GM23248 (cell line): ENCODE measurements around the gene METTL5. TPM values are rescaled to one million over a fixed set of nuclear protein-coding genes. Genes with fewer than 3 reads are reported as not detected.
A peak's percentile ranks its signal among the peaks of the same experiment; 100 is the strongest.

ENCODE experiments used
- DNase-seq: peaks from one replicate; pipeline ENCODE4 v3.0.0-alpha.2; 2015
- H2AFZ ChIP-seq: fragments of 200-600 bp; sonication (generic); 2 replicates; pipeline ENCODE4 v1.6.1; 2016; ENCODE audit warnings: antibody characterized with exemption
- H3F3A ChIP-seq: fragments of 200-600 bp; sonication (generic); 2 replicates; pipeline ENCODE4 v1.6.1; 2016; ENCODE audit warnings: mild to moderate bottlenecking, antibody characterized with exemption, mixed run types; ENCODE audit not compliant: insufficient read depth
- H3K27ac ChIP-seq: fragments of 200-600 bp; sonication (generic); 2 replicates; pipeline ENCODE4 v1.5.1; 2016; ENCODE audit warnings: mild to moderate bottlenecking
- H3K27me3 ChIP-seq: fragments of 200-600 bp; sonication (generic); replicated peaks from 2 replicates; pipeline ENCODE4 v1.6.1; 2016; ENCODE audit warnings: mild to moderate bottlenecking; ENCODE audit not compliant: insufficient read depth
- H3K36me3 ChIP-seq: fragments of 200-600 bp; sonication (generic); 2 replicates; pipeline ENCODE4 v1.6.1; 2016; ENCODE audit warnings: low read depth, mild to moderate bottlenecking
- H3K4me1 ChIP-seq: fragments of 200-600 bp; sonication (generic); 2 replicates; pipeline ENCODE4 v1.6.1; 2016; ENCODE audit warnings: mild to moderate bottlenecking; ENCODE audit not compliant: insufficient read depth
- H3K4me2 ChIP-seq: fragments of 200-600 bp; sonication (generic); one replicate; pipeline ENCODE4 v1.6.1; 2016; ENCODE audit warnings: mild to moderate bottlenecking; ENCODE audit not compliant: unreplicated experiment
- H3K4me3 ChIP-seq: fragments of 200-600 bp; sonication (generic); 2 replicates; pipeline ENCODE4 v1.5.1; 2016; ENCODE audit warnings: mild to moderate bottlenecking
- H3K79me2 ChIP-seq: fragments of 200-600 bp; sonication (generic); 2 replicates; pipeline ENCODE4 v1.6.1; 2016; ENCODE audit warnings: mild to moderate bottlenecking; ENCODE audit not compliant: insufficient read depth
- H3K9ac ChIP-seq: fragments of 200-600 bp; sonication (generic); 2 replicates; pipeline ENCODE4 v1.6.1; 2016; ENCODE audit warnings: mild to moderate bottlenecking
- H3K9me2 ChIP-seq: fragments of 200-600 bp; sonication (generic); 2 replicates; pipeline ENCODE4 v1.6.1; 2016; ENCODE audit warnings: mixed run types, mild to moderate bottlenecking, moderate library complexity; ENCODE audit not compliant: insufficient read depth
- H3K9me3 ChIP-seq: fragments of 200-600 bp; sonication (generic); one replicate; pipeline ENCODE4 v1.6.1; 2017; ENCODE audit warnings: low read depth
- H4K20me1 ChIP-seq: fragments of 200-600 bp; sonication (generic); 2 replicates; pipeline ENCODE4 v1.6.0; 2016; ENCODE audit not compliant: insufficient read depth
- EZH2 ChIP-seq: fragments of 200-600 bp; sonication (generic); IDR thresholded peaks from 2 replicates; pipeline ENCODE4 v1.6.1; 2018; ENCODE audit warnings: antibody characterized with exemption, mild to moderate bottlenecking; ENCODE audit not compliant: insufficient read depth, poor library complexity, severe bottlenecking
- EZH2phosphoT487 ChIP-seq: fragments of 200-600 bp; sonication (generic); IDR thresholded peaks from 2 replicates; pipeline ENCODE4 v1.6.1; 2018; ENCODE audit warnings: antibody characterized with exemption, moderate library complexity, mild to moderate bottlenecking, low read depth; ENCODE audit not compliant: insufficient read depth
- WGBS, 2 experiments: methylation state at CpG; one replicate each; pipeline ENCODE4 v1.1.6; 2015 to 2017; ENCODE audit warnings: low lambda C conversion rate in 2 of 2, low coverage in 1 of 2; ENCODE audit errors: missing lambda C conversion rate in 2 of 2; 5-methylcytosine and 5-hydroxymethylcytosine counted together
- in situ Hi-C: fragments of 300-500 bp; cut with MboI; formaldehyde crosslinking; loops from 2 replicates; pipeline ENCODE4 v1.15.0; 2020
- polyA plus RNA-seq: library from polyadenylated mRNA; unstranded; fragments of >200 nt; fragmentation: Nextera tagmentation; extraction: Ambion mirVana; gene quantifications from 2 replicates; pipeline ENCODE4 v1.2.1, GENCODE V29; 2016
- total RNA-seq: library from RNA; depleted of rRNA; stranded (reverse); fragments of >200 nt; shearing (Covaris generic); gene quantifications from 2 replicates; pipeline ENCODE4 v1.2.3, GENCODE V29; 2014

The METTL5 gene
- total and polyA plus RNA-seq, 2 experiments from 2014 or later: 29.2 to 83.2 TPM

DNA sequence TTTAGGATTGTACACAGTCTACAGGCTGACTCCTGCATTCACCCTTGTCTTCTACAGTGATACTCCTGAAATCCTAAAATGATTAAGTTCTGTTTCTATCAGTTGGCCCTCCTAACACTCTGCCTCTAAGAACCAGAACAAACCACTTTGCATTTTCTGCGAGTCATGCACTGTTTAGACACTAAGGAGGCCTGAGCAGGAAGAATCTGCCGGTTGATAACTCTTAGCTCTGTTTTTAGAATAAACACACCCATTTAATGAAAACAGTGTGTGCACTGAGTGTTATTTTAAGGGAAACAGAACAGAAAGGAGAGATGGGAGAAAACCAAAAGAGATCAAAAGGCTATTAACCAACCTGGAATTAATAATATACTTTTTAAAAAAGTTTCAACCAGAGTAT is 48.9 kb downstream of the METTL5 start:
- Histone ChIP-seq H3K4me1 (peaks cover 5% of the 10 kb centered on the region; the same call in 1 of the 2 replicates), H3K79me2 (no peaks in the 10 kb centered on the region), H3K36me3 (no peaks in the 10 kb centered on the region), H3K9me2 (no peaks in the 10 kb centered on the region), H3F3A (no peaks in the 10 kb centered on the region), H3K4me2 (no peak overlapping the region), H3K9ac (no peak overlapping the region; the same call in 1 of the 2 replicates), H3K4me3 (no peak overlapping the region), H3K27ac (no peak overlapping the region), H2AFZ (peak overlapping the region; percentile 67), H3K9me3 (no peaks in the 10 kb centered on the region), H3K27me3 (no peaks in the 10 kb centered on the region), H4K20me1 (no peaks in the 10 kb centered on the region)
- in situ Hi-C loops: no loop called here
- WGBS, 2 experiments: 5 to 8% methylated on average over 2 of the region's 2 CpGs
- peak; percentile 25 for DNase-seq
- no peak for TF ChIP-seq EZH2
- no peak for TF ChIP-seq EZH2phosphoT487

DNA sequence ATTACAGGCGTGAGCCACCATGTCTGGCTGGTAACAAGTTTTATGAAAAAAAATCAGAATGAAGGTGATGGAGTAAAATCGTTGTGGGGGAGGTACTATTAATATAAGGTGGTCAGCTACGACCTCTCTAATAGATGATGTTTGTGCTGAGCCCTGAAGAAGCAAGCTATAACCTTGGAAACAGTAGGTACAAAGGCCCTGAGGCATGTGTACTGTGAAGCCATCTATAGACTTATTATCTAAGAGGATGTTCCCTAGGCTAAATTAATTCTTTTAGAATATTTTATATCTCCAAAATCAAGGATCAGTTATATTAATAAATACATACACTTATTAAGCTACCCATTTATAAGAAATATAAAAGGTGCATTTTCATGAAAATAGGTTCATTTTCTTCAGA is 49.4 kb downstream of the METTL5 start:
- H4K20me1 ChIP-seq: no peaks in the 10 kb centered on the region
- H3K4me2 ChIP-seq: no peak overlapping the region
- H3F3A ChIP-seq: no peaks in the 10 kb centered on the region
- peak overlapping the region; percentile 67 for H2AFZ ChIP-seq
- 68 to 76% methylated on average over 3 of the region's 3 CpGs for WGBS, 2 experiments
- H3K27ac ChIP-seq: no peak overlapping the region
- H3K27me3 ChIP-seq: no peaks in the 10 kb centered on the region
- in situ Hi-C loops: no loop called here
- H3K9ac ChIP-seq: no peak overlapping the region; the same call in 1 of the 2 replicates
- no peaks in the 10 kb centered on the region for H3K79me2 ChIP-seq
- DNase-seq: no peak
- no peaks in the 10 kb centered on the region for H3K36me3 ChIP-seq
- no peak overlapping the region for H3K4me3 ChIP-seq
- no peaks in the 10 kb centered on the region for H3K9me3 ChIP-seq
- H3K9me2 ChIP-seq: no peaks in the 10 kb centered on the region
- H3K4me1 ChIP-seq: peaks cover 5% of the 10 kb centered on the region; the same call in 1 of the 2 replicates
- TF ChIP-seq EZH2 (no peak), EZH2phosphoT487 (no peak)

DNA sequence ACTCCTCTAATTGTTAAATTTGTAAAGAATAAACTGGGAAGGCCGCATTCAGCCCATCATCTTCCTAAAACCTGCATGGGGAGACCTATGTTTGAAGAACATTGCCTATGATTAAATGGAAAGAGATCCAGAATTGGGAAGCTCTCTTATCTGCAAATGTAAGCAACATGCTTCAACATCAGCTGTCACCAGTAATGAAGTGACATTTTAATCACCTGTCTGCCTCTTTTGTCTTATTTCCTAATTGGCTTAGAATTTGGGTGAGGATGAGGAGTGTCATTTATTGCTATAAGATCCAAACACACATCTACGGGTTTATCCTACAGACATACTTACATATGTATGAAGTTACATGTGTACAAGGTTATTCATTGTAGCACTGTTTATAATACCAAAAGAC is 52.1 kb downstream of the METTL5 start:
- no peaks in the 10 kb centered on the region for H3K9me3 ChIP-seq
- H3F3A ChIP-seq: no peaks in the 10 kb centered on the region
- DNase-seq: no peak
- H3K79me2 ChIP-seq: no peaks in the 10 kb centered on the region
- no peak overlapping the region for H3K9ac ChIP-seq
- no peaks in the 10 kb centered on the region for H3K36me3 ChIP-seq
- in situ Hi-C loops: no loop called here
- H3K27me3 ChIP-seq: peaks cover 21% of the 10 kb centered on the region
- no peaks in the 10 kb centered on the region for H4K20me1 ChIP-seq
- H2AFZ ChIP-seq: no peak overlapping the region
- no peak overlapping the region for H3K4me2 ChIP-seq
- no peaks in the 10 kb centered on the region for H3K9me2 ChIP-seq
- peaks cover 5% of the 10 kb centered on the region; the same call in 1 of the 2 replicates for H3K4me1 ChIP-seq
- H3K27ac ChIP-seq: no peak overlapping the region
- 68 to 71% methylated on average over 2 of the region's 2 CpGs for WGBS, 2 experiments
- no peak overlapping the region for H3K4me3 ChIP-seq
- no peak for TF ChIP-seq EZH2phosphoT487
- TF ChIP-seq EZH2: no peak

GRCh38 chr2:169771612-169772011 is 53.1 kb downstream of the METTL5 start:
- Histone ChIP-seq H3K4me2 (no peak overlapping the region), H3K27ac (no peak overlapping the region), H4K20me1 (no peaks in the 10 kb centered on the region), H3K9me2 (no peaks in the 10 kb centered on the region), H2AFZ (no peak overlapping the region), H3F3A (no peaks in the 10 kb centered on the region), H3K36me3 (no peaks in the 10 kb centered on the region), H3K4me1 (peaks cover 5% of the 10 kb centered on the region; the same call in 1 of the 2 replicates), H3K9me3 (no peaks in the 10 kb centered on the region), H3K27me3 (peaks cover 24% of the 10 kb centered on the region), H3K4me3 (no peak overlapping the region), H3K9ac (no peak overlapping the region), H3K79me2 (no peaks in the 10 kb centered on the region)
- TF ChIP-seq EZH2 (no peak), EZH2phosphoT487 (no peak)
- 95% methylated on average over 2 of the region's 2 CpGs for WGBS, 2 experiments
- in situ Hi-C loops: no loop called here
- no peak for DNase-seq

DNA sequence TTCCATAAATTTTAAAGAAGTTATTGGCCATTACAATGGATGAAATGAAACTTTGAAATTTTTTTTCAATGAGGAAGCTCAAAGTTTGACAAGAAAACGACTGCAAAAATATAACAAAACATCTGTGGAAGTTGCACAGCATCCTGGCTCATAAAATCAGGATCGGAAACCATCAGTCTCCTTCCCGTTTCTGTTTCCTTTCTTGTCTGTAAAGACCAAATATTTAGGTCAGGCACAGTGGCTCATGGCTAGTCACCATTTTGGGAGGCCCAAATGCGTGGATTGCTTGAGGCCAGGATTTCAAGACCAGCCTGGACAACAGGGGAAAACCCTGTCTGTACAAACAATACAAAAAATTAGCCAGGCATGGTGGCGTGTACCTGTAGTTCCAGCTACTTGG is 53.7 kb downstream of the METTL5 start:
- no peaks in the 10 kb centered on the region for H3K9me3 ChIP-seq
- H3K9ac ChIP-seq: no peak overlapping the region
- no peaks in the 10 kb centered on the region for H3K36me3 ChIP-seq
- H4K20me1 ChIP-seq: no peaks in the 10 kb centered on the region
- TF ChIP-seq EZH2phosphoT487: no peak
- TF ChIP-seq EZH2: no peak
- H3K4me1 ChIP-seq: peaks cover 4% of the 10 kb centered on the region; the same call in 1 of the 2 replicates
- H2AFZ ChIP-seq: no peak overlapping the region
- H3F3A ChIP-seq: no peaks in the 10 kb centered on the region
- no peak overlapping the region for H3K27ac ChIP-seq
- H3K79me2 ChIP-seq: no peaks in the 10 kb centered on the region
- H3K27me3 ChIP-seq: peaks cover 24% of the 10 kb centered on the region
- H3K9me2 ChIP-seq: no peaks in the 10 kb centered on the region
- H3K4me3 ChIP-seq: no peak overlapping the region
- H3K4me2 ChIP-seq: no peak overlapping the region
- in situ Hi-C loops: no loop called here
- DNase-seq: no peak
- 79 to 82% methylated on average over 5 of the region's 5 CpGs for WGBS, 2 experiments
